Neural progenitor cell (in vitro differentiated cells): ENCODE data around the gene KIF24.

Experiments used
- CTCF ChIP-seq: fragments of 200-600 bp; sonication (generic); IDR thresholded peaks from 2 replicates; pipeline ENCODE4 v1.5.1; 2017; ENCODE audit warnings: antibody characterized with exemption, mild to moderate bottlenecking
- EZH2 ChIP-seq: fragments of 200-600 bp; sonication (generic); IDR thresholded peaks from 2 replicates; pipeline ENCODE4 v1.6.1; 2017; ENCODE audit warnings: antibody characterized with exemption, mild to moderate bottlenecking, moderate library complexity

- TF ChIP-seq CTCF (no peak), EZH2 (no peak)
Measured at GRCh38 chr9:34363619-34364351, 34.7 kb upstream of the KIF24 start.
